Measurements from ENCODE around the gene SMNDC1. TPM values are rescaled to one million over a fixed set of nuclear protein-coding genes. Genes with fewer than 3 reads are reported as not detected.
A peak's percentile ranks its signal among the peaks of the same experiment; 100 is the strongest.

SMNDC1 gene
- total and polyA plus RNA-seq, 10 of the 15 experiments (the other 5 are each of a cell fraction or from before 2014, with no cell fraction given), result 4.6 to 37.2 (median 18.1) TPM

- Histone ChIP-seq H3K36me3 (ENCODE audit: control insufficient read depth in 2 of 2, insufficient read depth in 2 of 2, low read length in 1 of 2) (no peaks in the 10 kb centered on the region), H3K27ac (ENCODE audit: control insufficient read depth, insufficient read depth) (no peak overlapping the region), H3K4me3 (no peak overlapping the region), H3K27me3 (replicated peaks in 1 of 2; ENCODE audit: control insufficient read depth in 2 of 2, insufficient read depth in 2 of 2, low read length in 1 of 2) (no peaks in the 10 kb centered on the region), H3K79me2 (ENCODE audit: control insufficient read depth, insufficient read depth, low read length) (no peaks in the 10 kb centered on the region), H3K9ac (ENCODE audit: control insufficient read depth, insufficient read depth, low read length) (no peak overlapping the region), H3K9me3 (replicated peaks; ENCODE audit: control insufficient read depth, insufficient read depth, low read length) (no peaks in the 10 kb centered on the region), H3K4me1 (ENCODE audit: control insufficient read depth, insufficient read depth, low read length) (no peaks in the 10 kb centered on the region), H2AFZ (ENCODE audit: control insufficient read depth, low read depth, low read length) (no peak overlapping the region), H3K4me2 (ENCODE audit: control insufficient read depth, insufficient read depth) (no peak overlapping the region), H4K20me1 (ENCODE audit: control insufficient read depth, insufficient read depth) (no peaks in the 10 kb centered on the region)
- ChIA-PET CTCF (interaction anchor here (2.6 kb wide), 1 partner anchor 17 kb away, joined by 7 read pairs; no protein-coding TSS in a partner anchor), SMC1A (ENCODE audit: uncharacterized antibody, unreplicated experiment) (interaction anchor here (0.8 to 3.7 kb wide), 3 partner anchors 10 to 618 kb away, joined by 3 to 32 read pairs (median 9); no protein-coding TSS in a partner anchor), POLR2A (interaction anchor here (0.6 to 1.4 kb wide), 2 partner anchors 10 to 152 kb away, joined by 6 read pairs; no protein-coding TSS in a partner anchor), RAD21 (ENCODE audit: unreplicated experiment) (interaction anchor here (1.2 to 2.3 kb wide), 2 partner anchors 12 to 18 kb away, joined by 3 to 7 read pairs; no protein-coding TSS in a partner anchor)
- in situ Hi-C loops (cut with MboI), result no loop called here
- no TSS peak for BruUV-seq (replicated peaks)
- no peak for FAIRE-seq
- DNase-seq (ENCODE audit: low read depth, low spot score), result no peak
- no peak for ATAC-seq
- 42% methylated on average over 5 of the region's 5 CpGs for WGBS (ENCODE audit: insufficient coverage, insufficient replicate concordance, low lambda C conversion rate, missing lambda C conversion rate)
- no peak for TF ChIP-seq RUNX3 (IDR thresholded peaks at IDR 0.05; ENCODE audit: low read length)
- TF ChIP-seq TAF1 (IDR thresholded peaks at IDR 0.05; ENCODE audit: borderline replicate concordance, low read depth, low read length), result no peak
- no peak for TF ChIP-seq HDAC2 (IDR thresholded peaks at IDR 0.05)
- intact Hi-C loops (cut with micrococcal nuclease; ENCODE audit: unreplicated experiment), result no loop called here
Observed at GRCh38 chr10:110343947-110344346, 39.2 kb upstream of the SMNDC1 start.

- FAIRE-seq (no peak), ATAC-seq (no peak), DNase-seq (ENCODE audit: low read depth, low spot score) (no peak)
- Histone ChIP-seq H3K79me2 (ENCODE audit: control insufficient read depth, insufficient read depth, low read length) (no peaks in the 10 kb centered on the region), H3K4me1 (ENCODE audit: control insufficient read depth, insufficient read depth, low read length) (no peaks in the 10 kb centered on the region), H3K36me3 (ENCODE audit: control insufficient read depth in 2 of 2, insufficient read depth in 2 of 2, low read length in 1 of 2) (no peaks in the 10 kb centered on the region), H4K20me1 (ENCODE audit: control insufficient read depth, insufficient read depth) (no peaks in the 10 kb centered on the region), H2AFZ (ENCODE audit: control insufficient read depth, low read depth, low read length) (peak overlapping the region; percentile 22), H3K9me3 (replicated peaks; ENCODE audit: control insufficient read depth, insufficient read depth, low read length) (no peaks in the 10 kb centered on the region), H3K27ac (ENCODE audit: control insufficient read depth, insufficient read depth) (no peak overlapping the region), H3K9ac (ENCODE audit: control insufficient read depth, insufficient read depth, low read length) (no peak overlapping the region), H3K4me2 (ENCODE audit: control insufficient read depth, insufficient read depth) (no peak overlapping the region; the same call in 1 of the 2 replicates), H3K27me3 (replicated peaks in 1 of 2; ENCODE audit: control insufficient read depth in 2 of 2, insufficient read depth in 2 of 2, low read length in 1 of 2) (no peaks in the 10 kb centered on the region), H3K4me3 (no peak overlapping the region)
- ChIA-PET POLR2A (interaction anchor here (0.7 kb wide), 1 partner anchor 11 kb away, joined by 3 read pairs; no protein-coding TSS in a partner anchor), RAD21 (ENCODE audit: unreplicated experiment) (interaction anchor here (1.4 kb wide), 1 partner anchor 9 kb away, joined by 3 read pairs; no protein-coding TSS in a partner anchor), SMC1A (ENCODE audit: uncharacterized antibody, unreplicated experiment) (interaction anchor here (0.6 to 3.1 kb wide), 7 partner anchors 13 to 76 kb away, joined by 3 to 29 read pairs (median 3); no protein-coding TSS in a partner anchor), CTCF (interaction anchor here (0.9 to 1.4 kb wide), 3 partner anchors 13 to 30 kb away, joined by 3 to 4 read pairs (median 3); no protein-coding TSS in a partner anchor)
- intact Hi-C loops (cut with micrococcal nuclease; ENCODE audit: unreplicated experiment) (no loop called here), in situ Hi-C loops (cut with MboI) (no loop called here)
- no TSS peak for BruUV-seq (replicated peaks)
- WGBS (ENCODE audit: insufficient coverage, insufficient replicate concordance, low lambda C conversion rate, missing lambda C conversion rate), result 42% methylated on average over 6 of the region's 6 CpGs
- TF ChIP-seq SMAD1 (IDR thresholded peaks at IDR 0.05; ENCODE audit: low read depth, partially characterized antibody), result no peak
- no peak for TF ChIP-seq SMARCA5 (IDR thresholded peaks at IDR 0.05)
- no peak for TF ChIP-seq ZNF622 (IDR thresholded peaks at IDR 0.05)
- TF ChIP-seq, protein P1, sequence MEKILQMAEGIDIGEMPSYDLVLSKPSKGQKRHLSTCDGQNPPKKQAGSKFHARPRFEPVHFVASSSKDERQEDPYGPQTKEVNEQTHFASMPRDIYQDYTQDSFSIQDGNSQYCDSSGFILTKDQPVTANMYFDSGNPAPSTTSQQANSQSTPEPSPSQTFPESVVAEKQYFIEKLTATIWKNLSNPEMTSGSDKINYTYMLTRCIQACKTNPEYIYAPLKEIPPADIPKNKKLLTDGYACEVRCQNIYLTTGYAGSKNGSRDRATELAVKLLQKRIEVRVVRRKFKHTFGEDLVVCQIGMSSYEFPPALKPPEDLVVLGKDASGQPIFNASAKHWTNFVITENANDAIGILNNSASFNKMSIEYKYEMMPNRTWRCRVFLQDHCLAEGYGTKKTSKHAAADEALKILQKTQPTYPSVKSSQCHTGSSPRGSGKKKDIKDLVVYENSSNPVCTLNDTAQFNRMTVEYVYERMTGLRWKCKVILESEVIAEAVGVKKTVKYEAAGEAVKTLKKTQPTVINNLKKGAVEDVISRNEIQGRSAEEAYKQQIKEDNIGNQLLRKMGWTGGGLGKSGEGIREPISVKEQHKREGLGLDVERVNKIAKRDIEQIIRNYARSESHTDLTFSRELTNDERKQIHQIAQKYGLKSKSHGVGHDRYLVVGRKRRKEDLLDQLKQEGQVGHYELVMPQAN (conservative IDR thresholded peaks at IDR 0.05), result no peak
- TF ChIP-seq HSF1 (IDR thresholded peaks at IDR 0.05; ENCODE audit: low read depth, low read length), result no peak
- no peak for TF ChIP-seq SP1 (IDR thresholded peaks at IDR 0.05; ENCODE audit: low read depth, low read length)
- no peak for TF ChIP-seq NRF1 (conservative IDR thresholded peaks at IDR 0.05; ENCODE audit: low read depth, low read length)
Observed at GRCh38 chr10:110340816-110341215, 36.1 kb upstream of the SMNDC1 start.
